Uterus (tissue), 4 donors: ENCODE results near the gene COCH. TPM values are rescaled to one million over a fixed set of nuclear protein-coding genes. Genes with fewer than 3 reads are reported as not detected.

ENCODE experiments used
- DNase-seq, 2 donors: peaks; one replicate each; pipeline ENCODE4 v3.0.0-alpha.2; 2019 to 2020
- H3K27ac ChIP-seq, 2 donors: fragments of 200-600 bp; sonication (generic); 1 replicate in 1 of 2; 2 replicates in 1 of 2; pipeline ENCODE4 v1.5.1; 2016 to 2018
- H3K27me3 ChIP-seq, 2 donors: fragments of 200-600 bp; sonication (generic); one replicate each; pipeline ENCODE4 v1.5.1; 2018 to 2019; ENCODE audit warnings: control low read depth in 1 of 2
- H3K36me3 ChIP-seq, 2 donors: fragments of 200-600 bp; sonication (generic); one replicate each; pipeline ENCODE4 v1.5.1; 2019; ENCODE audit warnings: control low read depth in 1 of 2
- H3K4me1 ChIP-seq, 2 donors: fragments of 200-600 bp; sonication (generic); one replicate each; pipeline ENCODE4 v1.5.1; 2018 to 2019; ENCODE audit warnings: control low read depth in 1 of 2
- H3K4me3 ChIP-seq, 2 donors: fragments of 200-600 bp; sonication (generic); 1 replicate in 1 of 2; 2 replicates in 1 of 2; pipeline ENCODE4 v1.5.1; 2018 to 2019; ENCODE audit warnings: mild to moderate bottlenecking in 1 of 2
- H3K9me3 ChIP-seq, 2 donors: fragments of 200-600 bp; sonication (generic); one replicate each; pipeline ENCODE4 v1.5.1; 2019; ENCODE audit warnings: control low read depth in 1 of 2
- CTCF ChIP-seq, 4 experiments: fragments of 200-600 bp in 2 of 4; fragments of 450-650 bp in 2 of 4; sonication (generic) in 2 of 4; IDR thresholded peaks; one replicate each; pipeline ENCODE4 v1.5.1; 2016 to 2019; ENCODE audit warnings: antibody characterized with exemption in 4 of 4, mild to moderate bottlenecking in 2 of 4, moderate library complexity in 1 of 4
- POLR2A ChIP-seq, 2 donors: fragments of 450-650 bp; IDR thresholded peaks; one replicate each; pipeline ENCODE4 v1.6.1; 2016; ENCODE audit warnings: antibody characterized with exemption in 2 of 2, mild to moderate bottlenecking in 1 of 2, moderate library complexity in 1 of 2
- intact Hi-C: fragments of 100-400 bp; cut with DNase I; formaldehyde crosslinking; loops from one replicate; pipeline ENCODE4 v1.15.1; 2023; ENCODE audit warnings: low total_unique reads
- total RNA-seq, 4 donors: library from RNA; depleted of rRNA in 3 of 4; stranded (reverse); fragments of >200 nt in 3 of 4; gene quantifications; one replicate each; pipeline versions ENCODE4 v1.1.0 to v1.2.4, GENCODE V29; 2014 to 2023
- donor health status: DM: yes; HTN: yes; CAD: no.

COCH gene
- total RNA-seq, 4 donors from 2014 or later, result 0.30 to 6.5 (median 1.8) TPM; not detected in 1

GRCh38 chr14:30849983-30850382 is 24.4 kb upstream of the COCH start:
- no peaks in the 10 kb centered on the region for H3K27me3 ChIP-seq
- intact Hi-C loops, result no loop called here
- TF ChIP-seq CTCF (IDR thresholded peaks at IDR 0.05) (no peak), POLR2A (IDR thresholded peaks at IDR 0.05) (no peak)

GRCh38 chr14:30853946-30854345 is 20.4 kb upstream of the COCH start:
- TF ChIP-seq CTCF (IDR thresholded peaks at IDR 0.05), result no peak
- no peak for TF ChIP-seq POLR2A (IDR thresholded peaks at IDR 0.05)
- H3K9me3 ChIP-seq, result no peaks in the 10 kb centered on the region
- no peaks in the 10 kb centered on the region for H3K36me3 ChIP-seq
- DNase-seq, result no peak
- no peak overlapping the region for H3K4me3 ChIP-seq
- H3K27ac ChIP-seq, result no peak overlapping the region
- intact Hi-C loops, result no loop called here
- no peaks in the 10 kb centered on the region for H3K4me1 ChIP-seq
- H3K27me3 ChIP-seq, result no peaks in the 10 kb centered on the region

More at GRCh38 chr14:30849983-30850382, 24.4 kb upstream of the COCH start:
- Histone ChIP-seq H3K4me1 (no peaks in the 10 kb centered on the region), H3K36me3 (no peaks in the 10 kb centered on the region), H3K27ac (no peak overlapping the region), H3K4me3 (no peak overlapping the region), H3K9me3 (no peaks in the 10 kb centered on the region)
- DNase-seq, result no peak

GRCh38 chr14:30854492-30854891 is 19.9 kb upstream of the COCH start:
- Histone ChIP-seq H3K4me1 (no peaks in the 10 kb centered on the region), H3K9me3 (no peaks in the 10 kb centered on the region), H3K4me3 (no peak overlapping the region), H3K27ac (no peak overlapping the region), H3K36me3 (no peaks in the 10 kb centered on the region), H3K27me3 (no peaks in the 10 kb centered on the region)
- no peak for DNase-seq
- intact Hi-C loops, result no loop called here
- TF ChIP-seq CTCF (IDR thresholded peaks at IDR 0.05) (no peak), POLR2A (IDR thresholded peaks at IDR 0.05) (no peak)

- no peak overlapping the region for H3K27ac ChIP-seq
- no peak for DNase-seq
- intact Hi-C loops, result no loop called here
- no peaks in the 10 kb centered on the region for H3K27me3 ChIP-seq
- H3K36me3 ChIP-seq, result no peaks in the 10 kb centered on the region
- TF ChIP-seq CTCF (IDR thresholded peaks at IDR 0.05), result no peak
- TF ChIP-seq POLR2A (IDR thresholded peaks at IDR 0.05), result no peak
- no peaks in the 10 kb centered on the region for H3K4me1 ChIP-seq
- no peak overlapping the region for H3K4me3 ChIP-seq
- no peaks in the 10 kb centered on the region for H3K9me3 ChIP-seq
Measured at GRCh38 chr14:30855345-30856037, 18.9 kb upstream of the COCH start.

- TF ChIP-seq POLR2A (IDR thresholded peaks at IDR 0.05) (no peak), CTCF (IDR thresholded peaks at IDR 0.05) (no peak)
- no peaks in the 10 kb centered on the region for H3K4me1 ChIP-seq
- DNase-seq, result no peak
- no peaks in the 10 kb centered on the region for H3K27me3 ChIP-seq
- no peak overlapping the region for H3K4me3 ChIP-seq
- no peaks in the 10 kb centered on the region for H3K9me3 ChIP-seq
- no peak overlapping the region for H3K27ac ChIP-seq
- no peaks in the 10 kb centered on the region for H3K36me3 ChIP-seq
- intact Hi-C loops, result no loop called here
Measured at GRCh38 chr14:30861200-30861599, 13.2 kb upstream of the COCH start.
